ENCODE results near the gene CNDP1.

DNA sequence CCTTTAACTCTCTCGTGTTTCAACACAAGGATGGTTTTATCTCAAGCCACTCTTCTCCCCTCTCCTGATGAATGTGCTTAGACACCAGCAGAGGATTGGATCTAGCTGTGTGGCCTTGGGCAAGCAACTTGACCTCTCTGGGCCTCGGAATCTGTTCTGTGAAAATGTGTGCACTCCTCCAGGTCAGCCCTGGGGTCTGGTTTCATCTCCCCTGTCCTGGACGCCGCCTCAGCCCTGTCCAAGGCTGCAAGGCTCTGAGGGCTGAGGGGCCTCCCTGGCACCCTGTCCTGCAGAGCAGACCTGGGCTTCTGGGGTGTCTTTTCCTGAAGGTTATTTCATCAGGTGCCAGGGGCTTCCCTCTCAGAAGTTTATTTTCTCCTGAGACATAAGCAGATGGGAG lies 28.5 kb downstream of the CNDP1 start:
- TF ChIP-seq POLR2AphosphoS5 (IDR thresholded peaks at IDR 0.05) (no peak), CTCF (IDR thresholded peaks at IDR 0.05; ENCODE audit: poor library complexity, severe bottlenecking) (no peak), EZH2 (IDR thresholded peaks at IDR 0.05; ENCODE audit: borderline replicate concordance, insufficient read depth, low read length, poor library complexity, severe bottlenecking) (no peak), TAF1 (IDR thresholded peaks at IDR 0.05; ENCODE audit: low read depth) (no peak), SMC3 (conservative IDR thresholded peaks at IDR 0.05; ENCODE audit: poor library complexity) (no peak), REST (IDR thresholded peaks at IDR 0.05; ENCODE audit: borderline replicate concordance) (no peak)
